K562 (cell line): ENCODE data around the gene CERS2. TPM values are rescaled to one million over a fixed set of nuclear protein-coding genes. Genes with fewer than 3 reads are reported as not detected.

Experiments used
- ATAC-seq: fragments of 200-7000 bp; cut with Tn5 transposase; 3 replicates; pipeline ENCODE4 v1.9.1; 2020; ENCODE audit warnings: moderate library complexity
- BruUV-seq: library from RNA; stranded (reverse); fragments of 400-500 nt; replicated peaks from 2 replicates; lab custom pipeline; 2021; lab: Mats Ljungman, UMichigan
- CTCF ChIA-PET: fragments of 300-600 bp; formaldehyde crosslinking; extraction: SDS; loops from one replicate; lab custom pipeline; 2021; ENCODE audit warnings: low intra/inter-chr PET ratio; lab: Yijun Ruan, JAX
- POLR2A ChIA-PET: fragments of 300-600, 350-650 bp; sonication (Branson Sonifier 250); formaldehyde crosslinking; extraction: SDS; loops from one replicate; lab custom pipeline; 2021; ENCODE audit warnings: antibody characterized with exemption, inconsistent platforms; lab: Yijun Ruan, JAX
- DNase-seq, 4 experiments: peaks; one replicate each; pipeline versions ENCODE4 v3.0.0 to v3.0.0-alpha.2; 2011 to 2018; ENCODE audit warnings: low spot score in 3 of 4, mixed read lengths in 3 of 4; ENCODE audit errors: extremely low read depth in 1 of 4
- FAIRE-seq: peaks from 2 replicates; lab custom pipeline; 2011; peaks lifted over from hg19 to GRCh38; lab: Jason Lieb, UNC
- H2AFZ ChIP-seq: 2 replicates; pipeline ENCODE4 v1.6.0; 2011; ENCODE audit warnings: low read depth, low read length, control low read depth, inconsistent platforms
- H3K27ac ChIP-seq: fragments of 200-600 bp; 3 replicates; pipeline ENCODE4 v1.8.0; 2011; ENCODE audit warnings: low read depth, mild to moderate bottlenecking, control low read depth, inconsistent platforms, low read length, moderate library complexity, mixed read lengths; ENCODE audit errors: extremely low read depth
- H3K27me3 ChIP-seq, 2 experiments: fragments of 300-600 bp in 1 of 2; 2 replicates in 1 of 2; 3 replicates in 1 of 2; pipeline versions ENCODE4 v1.6.0 to v1.8.0; 2011; ENCODE audit warnings: inconsistent platforms in 2 of 2, low read length in 2 of 2, mild to moderate bottlenecking in 1 of 2, mixed read lengths in 1 of 2, moderate library complexity in 1 of 2; ENCODE audit not compliant: control insufficient read depth in 2 of 2, insufficient read depth in 2 of 2
- H3K36me3 ChIP-seq: fragments of 300-600 bp; 3 replicates; pipeline ENCODE4 v1.8.0; 2011; ENCODE audit warnings: mild to moderate bottlenecking, low read length, inconsistent platforms; ENCODE audit not compliant: control insufficient read depth, insufficient read depth
- H3K4me1 ChIP-seq, 2 experiments: fragments of 200-600 bp in 1 of 2; replicated peaks in 1 of 2; 2 replicates in 1 of 2; 3 replicates in 1 of 2; pipeline versions ENCODE4 v1.5.1 to v1.8.0; 2011; ENCODE audit warnings: inconsistent platforms in 2 of 2, low read length in 2 of 2, mild to moderate bottlenecking in 1 of 2, mixed read lengths in 1 of 2, moderate library complexity in 1 of 2; ENCODE audit not compliant: control insufficient read depth in 2 of 2, insufficient read depth in 2 of 2
- H3K4me2 ChIP-seq: 2 replicates; pipeline ENCODE4 v1.6.1; 2011; ENCODE audit warnings: low read length, control low read depth, inconsistent platforms, mixed read lengths; ENCODE audit not compliant: insufficient read depth
- H3K4me3 ChIP-seq: fragments of 200-600 bp; sonication (generic), shearing (Covaris generic); 2 replicates; pipeline ENCODE4 v1.5.1; 2016; ENCODE audit warnings: control low read depth, inconsistent platforms
- H3K79me2 ChIP-seq: fragments of 200-600 bp; 3 replicates; pipeline ENCODE4 v1.8.0; 2011; ENCODE audit warnings: low read length, inconsistent platforms; ENCODE audit not compliant: control insufficient read depth, insufficient read depth
- H3K9ac ChIP-seq, 2 experiments: 2 replicates each; pipeline versions ENCODE4 v1.6.0 to v1.6.1; 2011; ENCODE audit warnings: low read depth in 2 of 2, low read length in 2 of 2, control low read depth in 1 of 2, inconsistent platforms in 1 of 2, mild to moderate bottlenecking in 1 of 2, mixed read lengths in 1 of 2; ENCODE audit not compliant: insufficient read depth in 1 of 2
- H3K9me1 ChIP-seq: one replicate; pipeline ENCODE4 v1.6.0; 2011; ENCODE audit warnings: inconsistent platforms, mild to moderate bottlenecking, low read length, moderate library complexity; ENCODE audit not compliant: control insufficient read depth, insufficient read depth
- H3K9me3 ChIP-seq: replicated peaks from 2 replicates; pipeline ENCODE4 v1.5.1; 2011; ENCODE audit warnings: low read depth, low read length, inconsistent platforms; ENCODE audit not compliant: control insufficient read depth, insufficient read depth
- H4K20me1 ChIP-seq: replicated peaks from 2 replicates; pipeline ENCODE4 v1.6.1; 2011; ENCODE audit warnings: low read length, inconsistent platforms, mixed read lengths; ENCODE audit not compliant: control insufficient read depth, insufficient read depth
- ARNT ChIP-seq, 2 experiments: fragments of 450-650 bp; IDR thresholded peaks; 2 replicates each; pipeline ENCODE4 v1.6.1; 2016; ENCODE audit warnings: mild to moderate bottlenecking in 1 of 2
- E2F6 ChIP-seq, 2 experiments: IDR thresholded peaks; 2 replicates each; pipeline ENCODE4 v1.6.1; 2011; ENCODE audit warnings: borderline replicate concordance in 1 of 2, control low read depth in 1 of 2, low read depth in 1 of 2, low read length in 1 of 2, mild to moderate bottlenecking in 1 of 2, mixed read lengths in 1 of 2, moderate library complexity in 1 of 2; ENCODE audit not compliant: insufficient read depth in 1 of 2, insufficient read length in 1 of 2, poor library complexity in 1 of 2, severe bottlenecking in 1 of 2; ENCODE audit errors: extremely low read depth in 1 of 2
- ELF2 ChIP-seq: fragments of 250-450 bp; sonication (Bioruptor Pico); IDR thresholded peaks from 2 replicates; pipeline ENCODE4 v1.5.0; 2021; ENCODE audit warnings: mild to moderate bottlenecking
- ETV1 ChIP-seq: fragments of 450-650 bp; conservative IDR thresholded peaks from 2 replicates; pipeline ENCODE4 v1.6.1; 2016; ENCODE audit warnings: missing genetic modification characterization, control low read depth, low read depth, missing compliant biosample characterization
- FOXJ3 ChIP-seq: sonication (generic); formaldehyde crosslinking; IDR thresholded peaks from 2 replicates; pipeline ENCODE4 v1.4.0; 2020; ENCODE audit warnings: mild to moderate bottlenecking, missing genetic modification reagents
- GTF2E2 ChIP-seq: fragments of 200-800 bp; sonication (Bioruptor generic); IDR thresholded peaks from 2 replicates; pipeline ENCODE4 v1.6.1; 2016; ENCODE audit warnings: missing genetic modification characterization, missing compliant biosample characterization
- NCOA2 ChIP-seq, 2 experiments: fragments of 450-650 bp; IDR thresholded peaks; 2 replicates each; pipeline ENCODE4 v1.6.1; 2018; ENCODE audit warnings: mild to moderate bottlenecking in 2 of 2, moderate library complexity in 1 of 2; ENCODE audit not compliant: partially characterized antibody in 2 of 2
- NR1H2 ChIP-seq: sonication (generic); formaldehyde crosslinking; IDR thresholded peaks from 2 replicates; pipeline ENCODE4 v1.4.0; 2020; ENCODE audit warnings: mild to moderate bottlenecking, missing genetic modification reagents
- PKNOX1 ChIP-seq: fragments of 450-650 bp; IDR thresholded peaks from 2 replicates; pipeline ENCODE4 v1.6.1; 2016
- SMARCA5 ChIP-seq: fragments of 450-650 bp; IDR thresholded peaks from 2 replicates; pipeline ENCODE4 v1.6.1; 2016
- TEAD2 ChIP-seq: fragments of 450-650 bp; IDR thresholded peaks from 2 replicates; pipeline ENCODE4 v1.6.1; 2016; ENCODE audit warnings: missing genetic modification characterization, control low read depth, missing compliant biosample characterization
- ZEB2 ChIP-seq: fragments of 450-650 bp; IDR thresholded peaks from 2 replicates; pipeline ENCODE4 v1.6.1; 2016
- ZFP91 ChIP-seq: sonication (generic); formaldehyde crosslinking; IDR thresholded peaks from 2 replicates; pipeline ENCODE4 v1.8.0; 2022; ENCODE audit warnings: mild to moderate bottlenecking, missing genetic modification reagents
- ZNF583 ChIP-seq: fragments of 250-450 bp; sonication (Bioruptor Pico); IDR thresholded peaks from 2 replicates; pipeline ENCODE4 v1.4.0; 2020
- ZNF592 ChIP-seq: fragments of 450-650 bp; IDR thresholded peaks from 2 replicates; pipeline ENCODE4 v1.6.1; 2017; ENCODE audit warnings: antibody characterized with exemption, mild to moderate bottlenecking
- WGBS: fragments of 100-300 bp; shearing (Covaris generic); methylation state at CpG from one replicate; pipeline ENCODE4 v1.1.6; 2016; ENCODE audit warnings: low coverage, mixed read lengths; ENCODE audit not compliant: insufficient coverage; ENCODE audit errors: missing lambda C conversion rate; 5-methylcytosine and 5-hydroxymethylcytosine counted together
- in situ Hi-C: fragments of 300-500 bp; cut with MboI; formaldehyde crosslinking; loops from 4 replicates; pipeline ENCODE4 v1.15.0; 2018; ENCODE audit warnings: inconsistent platforms, mixed read lengths
- intact Hi-C: fragments of 100-400 bp; cut with micrococcal nuclease; formaldehyde crosslinking; loops from 2 replicates; pipeline ENCODE4 v1.14.2; 2022
- polyA plus RNA-seq, 8 experiments: library from polyadenylated mRNA; depleted of rRNA in 4 of 8; stranded (reverse) in 5 of 8; unstranded in 3 of 8; fragments of >200 nt; fragmentation: Nextera tagmentation in 2 of 8; fragmentation: Illumina TruSeq in 1 of 8; extraction: Ambion mirVana in 2 of 8; extraction: Trizol in 1 of 8; gene quantifications; 2 replicates each; pipeline versions ENCODE4 v1.2.1 to v1.2.3, GENCODE V29; 2011 to 2014; ENCODE audit warnings: inconsistent platforms in 1 of 8, missing spikeins in 1 of 8
- total RNA-seq, 7 experiments: library from RNA; depleted of rRNA in 6 of 7; stranded (reverse); fragments of >200 nt in 6 of 7; fragmentation: Illumina TruSeq in 2 of 7; extraction: Trizol in 2 of 7; gene quantifications; 2 replicates each; pipeline versions ENCODE4 v1.2.1 to v1.2.3, GENCODE V29; 2011 to 2021; ENCODE audit warnings: low replicate concordance in 1 of 7

Gene CERS2
- total and polyA plus RNA-seq, 9 of the 15 experiments (the other 6 are each of a cell fraction or from before 2014, with no cell fraction given), result 23.4 to 295 (median 132) TPM

GRCh38 chr1:151007853-151008243 lies 33.2 kb upstream of the CERS2 start:
- H3K27me3 ChIP-seq, result no peaks in the 10 kb centered on the region
- no TSS peak for BruUV-seq
- intact Hi-C loops (loop anchor here (2.0 to 5.0 kb wide), 3 partner anchors 29 to 64 kb away; partner anchors contain the start of genes CDC42SE1 and GABPB2), in situ Hi-C loops (no loop called here)
- FAIRE-seq (no peak), ATAC-seq (no peak), DNase-seq (no peak)
- H3K9me3 ChIP-seq, result no peaks in the 10 kb centered on the region
- H3K27ac ChIP-seq, result peak overlapping the region; percentile 75
- H3K9me1 ChIP-seq, result no peaks in the 10 kb centered on the region
- H3K4me1 ChIP-seq, result peaks cover 33 to 42% of the 10 kb centered on the region in 2 experiments
- peaks cover 11% of the 10 kb centered on the region; the same call in 2 of the 3 replicates for H3K36me3 ChIP-seq
- WGBS, result 3% methylated on average over 4 of the region's 4 CpGs
- peaks cover 49% of the 10 kb centered on the region for H3K79me2 ChIP-seq
- H3K9ac ChIP-seq, result peak overlapping the region; percentile 57 to 88; a peak in 3 of 4 replicates
- no peaks in the 10 kb centered on the region for H4K20me1 ChIP-seq
- ChIA-PET CTCF (interaction anchor here (1.9 kb wide), 1 partner anchor 28 kb away, joined by 12 read pairs; no protein-coding TSS in a partner anchor), POLR2A (interaction anchor here (0.5 kb wide), 1 partner anchor 752 kb away, joined by 3 read pairs; no protein-coding TSS in a partner anchor)
- H3K4me2 ChIP-seq, result peak overlapping the region; percentile 100
- H3K4me3 ChIP-seq, result peak overlapping the region; percentile 87
- H2AFZ ChIP-seq, result peak overlapping the region; percentile 89
- no peak for TF ChIP-seq NCOA2 (IDR thresholded peaks at IDR 0.05; ENCODE audit: partially characterized antibody in 2 of 2)
- peak; percentile 42; the same call in 1 of the 2 replicates for TF ChIP-seq ZEB2
- no peak for TF ChIP-seq ELF2 (CRISPR knock-in tag)
- peak; percentile 22; the same call in 1 of the 2 replicates for TF ChIP-seq ZNF592
- no peak for TF ChIP-seq E2F6 (IDR thresholded peaks at IDR 0.05; ENCODE audit: borderline replicate concordance in 1 of 2, extremely low read depth in 1 of 2, insufficient read depth in 1 of 2, insufficient read length in 1 of 2, low read depth in 1 of 2, low read length in 1 of 2, poor library complexity in 1 of 2, severe bottlenecking in 1 of 2)
- 0 out of 4 replicates have a peak, but pooled peaks of 1 of the 2 experiments have one; percentile 31 for TF ChIP-seq ARNT (IDR thresholded peaks at IDR 0.05)
- peak; percentile 26; the same call in 1 of the 2 replicates for TF ChIP-seq PKNOX1
- TF ChIP-seq GTF2E2, result 0 out of 2 replicates have a peak, but pooled peaks have one; percentile 5
- TF ChIP-seq FOXJ3 (CRISPR knock-in tag), result peak; percentile 87
- no peak for TF ChIP-seq SMARCA5
- TF ChIP-seq TEAD2, result 0 out of 2 replicates have a peak, but pooled peaks have one; percentile 34
- no peak for TF ChIP-seq NR1H2
- TF ChIP-seq ETV1 (tag), result peak; percentile 41; the same call in 1 of the 2 replicates
- no peak for TF ChIP-seq ZFP91 (CRISPR knock-in tag)
- no peak for TF ChIP-seq ZNF583
